CD4-positive, alpha-beta T cell (primary cell): ENCODE results near the gene SYNGAP1. TPM values are rescaled to one million over a fixed set of nuclear protein-coding genes. Genes with fewer than 3 reads are reported as not detected.
"Not testable (repeated sequence)": the region's sequence is repeated elsewhere in the genome, so short reads cannot be mapped to it uniquely, and the experiment has no call there.

Source experiments
- ATAC-seq: fragments of 200-7000 bp; cut with Tn5 transposase; one replicate; pipeline ENCODE4 v1.10.0; 2022; ENCODE audit warnings: mild to moderate bottlenecking; ENCODE audit not compliant: poor library complexity
- CTCF ChIA-PET: fragments of 350-600 bp; sonication (Branson Sonifier 250); formaldehyde crosslinking; loops from one replicate; lab custom pipeline; 2021; ENCODE audit warnings: antibody characterized with exemption, inconsistent platforms; lab: Charles Lee
- POLR2A ChIA-PET: fragments of 350-600 bp; sonication (Branson Sonifier 250); formaldehyde crosslinking; loops from one replicate; lab custom pipeline; 2021; ENCODE audit warnings: antibody characterized with exemption, inconsistent platforms; lab: Charles Lee
- DNase-seq, 14 experiments: peaks; one replicate each; pipeline ENCODE4 v3.0.0-alpha.2; 2013 to 2020; ENCODE audit warnings: mixed read lengths in 2 of 14
- H3K27ac ChIP-seq, 2 donors: one replicate each; pipeline versions ENCODE4 v1.5.1 to v1.7.0; 2013; ENCODE audit warnings: low read length in 2 of 2, low read depth in 1 of 2, mild to moderate bottlenecking in 1 of 2
- H3K27me3 ChIP-seq, 2 experiments: 1 replicate in 1 of 2; 2 replicates in 1 of 2; pipeline versions ENCODE4 v1.6.1 to v1.7.0; 2013; ENCODE audit warnings: low read length in 2 of 2, control low read depth in 1 of 2, mild to moderate bottlenecking in 1 of 2, moderate library complexity in 1 of 2; ENCODE audit not compliant: insufficient read depth in 2 of 2, control insufficient read depth in 1 of 2
- H3K36me3 ChIP-seq: one replicate; pipeline ENCODE4 v1.6.1; 2013; ENCODE audit warnings: low read length, control low read depth; ENCODE audit not compliant: insufficient read depth
- H3K4me1 ChIP-seq: one replicate; pipeline ENCODE4 v1.6.1; 2013; ENCODE audit warnings: low read length, control low read depth; ENCODE audit not compliant: insufficient read depth
- H3K4me3 ChIP-seq: one replicate; pipeline ENCODE4 v1.5.1; 2013; ENCODE audit warnings: mild to moderate bottlenecking, low read length, moderate library complexity
- H3K9me3 ChIP-seq, 2 experiments: 1 replicate in 1 of 2; 2 replicates in 1 of 2; pipeline versions ENCODE4 v1.6.1 to v1.7.0; 2013; ENCODE audit warnings: low read length in 2 of 2, mild to moderate bottlenecking in 2 of 2, control low read depth in 1 of 2, moderate library complexity in 1 of 2; ENCODE audit not compliant: control insufficient read depth in 1 of 2, insufficient read depth in 1 of 2
- H3K27ac Mint-ChIP-seq: one replicate; pipeline ENCODE4 v1.8.0; 2020; ENCODE audit warnings: mixed read lengths
- H3K27me3 Mint-ChIP-seq: one replicate; pipeline ENCODE4 v1.8.0; 2021; ENCODE audit warnings: mixed read lengths
- H3K36me3 Mint-ChIP-seq: one replicate; pipeline ENCODE4 v1.8.0; 2021; ENCODE audit warnings: low read depth, mixed read lengths
- H3K4me1 Mint-ChIP-seq: one replicate; pipeline ENCODE4 v1.8.0; 2021; ENCODE audit warnings: low read depth, mixed read lengths
- H3K4me3 Mint-ChIP-seq: one replicate; pipeline ENCODE4 v1.8.0; 2020; ENCODE audit warnings: mild to moderate bottlenecking, mixed read lengths
- H3K9me3 Mint-ChIP-seq: one replicate; pipeline ENCODE4 v1.8.0; 2020; ENCODE audit warnings: mixed read lengths
- intact Hi-C, 2 experiments: fragments of 100-400 bp; cut with DNase I in 1 of 2; cut with micrococcal nuclease in 1 of 2; formaldehyde crosslinking; loops; one replicate each; pipeline versions ENCODE4 v1.15.1 to v1.9.0; 2023 to 2025; cut with DNase I, micrococcal nuclease
- polyA plus RNA-seq, 2 donors: library from polyadenylated mRNA; unstranded; fragments of 120-200 nt; gene quantifications; one replicate each; pipeline ENCODE4 v1.2.1, GENCODE V29; 2013
- total RNA-seq, 174 experiments: library from RNA in 2 of 174; stranded (reverse) in 2 of 174; gene quantifications; one replicate each; pipeline ENCODE4 v1.2.3 and lab custom pipeline; 2021 to 2026
- TF ChIP-seq, protein P1 (sequence below): fragments of 200-600 bp; IDR thresholded peaks from one replicate; pipeline ENCODE4 v1.8.0; 2022; ENCODE audit warnings: antibody characterized with exemption, mild to moderate bottlenecking

SYNGAP1 gene
- total RNA-seq, result 10 to 100 TPM; 62.4 to 63.8 TPM
- 39.6 TPM for polyA plus RNA-seq (2013, experiment 1 of 2)
- polyA plus RNA-seq (2013, experiment 2 of 2), result 52.2 TPM
- 5.9 to 77.0 (median 23.9) reads per million in 172 experiments for total RNA-seq (lab: John Stamatoyannopoulos, UW)

DNA sequence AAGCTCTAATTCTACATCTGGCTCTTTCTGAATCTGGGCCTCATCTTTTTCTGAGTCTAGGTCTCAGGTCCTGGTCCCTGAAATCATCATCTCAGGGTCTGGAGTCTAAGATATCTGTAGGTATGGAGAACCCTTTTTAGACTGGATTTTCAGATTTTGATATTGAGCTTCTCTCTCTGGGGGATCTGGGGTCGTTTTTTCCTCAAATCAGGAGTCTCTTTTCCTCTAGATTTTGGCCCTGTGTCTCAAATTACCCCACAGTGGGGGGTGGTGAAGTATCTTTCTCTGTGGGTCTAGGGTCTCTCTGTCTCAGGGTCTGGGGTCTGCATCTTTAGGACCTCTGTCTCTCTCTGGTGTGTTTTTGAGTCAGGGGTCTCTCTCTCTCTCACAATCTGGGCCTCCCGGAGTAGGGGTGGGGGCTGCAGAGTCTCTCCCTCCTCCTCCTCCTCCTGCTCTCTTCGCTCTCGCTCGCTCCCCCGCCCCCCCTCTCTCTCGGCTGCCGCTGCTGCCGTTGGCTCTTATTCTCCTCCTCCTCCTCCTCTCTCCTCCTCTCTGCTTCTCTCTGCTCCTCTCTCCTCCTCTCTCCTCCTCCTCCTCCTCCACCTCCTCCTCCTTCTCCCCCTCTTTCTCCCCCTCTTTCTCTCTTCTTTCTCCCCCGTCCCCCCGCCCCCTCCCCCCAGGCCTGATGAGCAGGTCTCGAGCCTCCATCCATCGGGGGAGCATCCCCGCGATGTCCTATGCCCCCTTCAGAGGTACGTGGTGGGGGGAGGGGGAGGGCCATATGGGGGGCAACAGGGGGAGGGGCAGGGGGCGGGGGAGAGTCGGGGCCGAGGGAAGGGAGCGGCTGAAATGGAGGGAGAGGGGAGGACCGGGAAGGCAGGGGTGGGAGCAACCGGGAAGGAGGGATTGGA, at the start of gene SYNGAP1:
SYNGAP1 (plus strand) TSS at position 486 of the 911 bp plus-strand sequence; CDS start at position 686, 200 bp downstream.
- Histone ChIP-seq H3K27ac (peak within 1 kb of the TSS; percentile 97 to 99), H3K4me1 (peaks cover 66% of the 10 kb centered on the region), H3K9me3 (no peaks in the 10 kb centered on the region), H3K27me3 (no peaks in the 10 kb centered on the region), H3K36me3 (peaks cover 18% of the 10 kb centered on the region), H3K4me3 (peak within 1 kb of the TSS; percentile 54)
- POLR2A ChIA-PET, result interaction anchor here (0.6 to 4.8 kb wide), 7 partner anchors 9 to 151 kb away, joined by 3 to 60 read pairs (median 18); partner anchors contain the start of genes PHF1 and ZBTB9
- ATAC-seq (no peak), DNase-seq (peak in 10 of 14 experiments; percentile 32 to 67 (median 53))
- peaks cover 78% of the 10 kb centered on the region for H3K4me1 Mint-ChIP-seq
- intact Hi-C loops, result loop anchor here in 1 of 2 experiments (2.0 to 5.0 kb wide), 2 partner anchors 75 to 108 kb away; partner anchors contain the start of gene TAPBP
- no peaks in the 10 kb centered on the region for H3K9me3 Mint-ChIP-seq
- no peaks in the 10 kb centered on the region for H3K27me3 Mint-ChIP-seq
- H3K4me3 Mint-ChIP-seq, result peak within 1 kb of the TSS; percentile 92
- peak within 1 kb of the TSS; percentile 98 for H3K27ac Mint-ChIP-seq
- TF ChIP-seq, protein P1, sequence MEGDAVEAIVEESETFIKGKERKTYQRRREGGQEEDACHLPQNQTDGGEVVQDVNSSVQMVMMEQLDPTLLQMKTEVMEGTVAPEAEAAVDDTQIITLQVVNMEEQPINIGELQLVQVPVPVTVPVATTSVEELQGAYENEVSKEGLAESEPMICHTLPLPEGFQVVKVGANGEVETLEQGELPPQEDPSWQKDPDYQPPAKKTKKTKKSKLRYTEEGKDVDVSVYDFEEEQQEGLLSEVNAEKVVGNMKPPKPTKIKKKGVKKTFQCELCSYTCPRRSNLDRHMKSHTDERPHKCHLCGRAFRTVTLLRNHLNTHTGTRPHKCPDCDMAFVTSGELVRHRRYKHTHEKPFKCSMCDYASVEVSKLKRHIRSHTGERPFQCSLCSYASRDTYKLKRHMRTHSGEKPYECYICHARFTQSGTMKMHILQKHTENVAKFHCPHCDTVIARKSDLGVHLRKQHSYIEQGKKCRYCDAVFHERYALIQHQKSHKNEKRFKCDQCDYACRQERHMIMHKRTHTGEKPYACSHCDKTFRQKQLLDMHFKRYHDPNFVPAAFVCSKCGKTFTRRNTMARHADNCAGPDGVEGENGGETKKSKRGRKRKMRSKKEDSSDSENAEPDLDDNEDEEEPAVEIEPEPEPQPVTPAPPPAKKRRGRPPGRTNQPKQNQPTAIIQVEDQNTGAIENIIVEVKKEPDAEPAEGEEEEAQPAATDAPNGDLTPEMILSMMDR, result no peak
- CTCF ChIA-PET, result interaction anchor here (0.7 to 0.8 kb wide), 2 partner anchors 25 to 29 kb away, joined by 3 read pairs; no protein-coding TSS in a partner anchor
- peaks cover 34% of the 10 kb centered on the region for H3K36me3 Mint-ChIP-seq

DNA sequence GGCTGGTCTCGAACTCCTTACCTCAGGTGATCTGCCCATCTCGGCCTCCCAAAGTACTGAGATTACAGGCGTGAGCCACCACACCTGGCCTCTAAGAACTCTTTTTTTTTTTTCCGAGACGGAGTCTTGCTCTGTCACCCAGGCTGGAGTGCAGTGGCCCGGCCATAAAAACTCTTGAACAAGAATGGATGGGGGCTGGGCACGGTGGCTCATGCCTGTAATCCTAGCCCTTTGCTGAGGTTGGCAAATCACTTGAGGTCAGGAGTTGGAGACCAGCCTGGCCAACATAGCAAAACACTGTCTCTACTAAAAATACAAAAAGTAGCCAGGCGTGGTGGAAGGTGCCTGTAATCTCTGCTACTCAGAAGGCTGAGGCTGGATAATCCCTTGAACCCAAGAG, 48.0 kb upstream of the SYNGAP1 start:
- CTCF ChIA-PET, ATAC-seq, H3K27ac ChIP-seq: not testable (repeated sequence)

DNA sequence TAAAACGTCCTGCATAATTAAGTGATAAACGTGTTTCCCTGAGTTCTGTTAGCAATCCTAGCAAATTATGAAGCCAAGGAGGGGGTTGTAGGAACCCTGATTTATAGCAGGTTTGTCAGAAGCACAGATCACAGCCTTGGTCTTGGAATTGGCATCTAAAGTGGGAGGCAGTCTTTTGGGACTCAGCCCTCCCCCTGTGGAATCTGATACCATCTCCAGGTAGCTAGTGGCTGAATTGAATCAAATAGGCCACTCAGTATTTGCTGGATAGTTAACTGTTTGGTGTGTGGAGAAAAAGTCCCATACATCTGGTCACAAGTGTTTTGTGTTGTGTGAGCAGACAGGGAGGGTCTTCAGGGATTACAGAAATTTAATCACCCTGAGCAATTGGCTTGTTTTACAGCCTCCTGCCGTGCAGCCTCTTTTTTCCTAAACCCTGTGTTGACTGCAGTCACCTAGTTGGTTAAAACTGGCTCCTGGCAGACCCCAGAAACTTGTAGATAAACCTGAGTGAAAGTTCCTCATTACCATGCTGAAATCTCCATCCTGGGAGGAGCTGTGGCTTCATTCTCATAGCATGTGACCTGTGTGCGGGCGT, 47.2 kb upstream of the SYNGAP1 start:
- intact Hi-C loops, result loop anchor here in 1 of 2 experiments (10.0 kb wide), 1 partner anchor 228 kb away; no protein-coding TSS in a partner anchor
- no peak overlapping the region for H3K27ac Mint-ChIP-seq
- CTCF ChIA-PET, result no interaction called here

More for the DNA sequence above, 48.0 kb upstream of the SYNGAP1 start:
- intact Hi-C loops, result loop anchor here in 1 of 2 experiments (10.0 kb wide), 1 partner anchor 227 kb away; no protein-coding TSS in a partner anchor
- H3K27me3 Mint-ChIP-seq, H3K9me3 Mint-ChIP-seq, DNase-seq, H3K4me3 Mint-ChIP-seq, H3K4me1 ChIP-seq, POLR2A ChIA-PET, H3K36me3 ChIP-seq, H3K27me3 ChIP-seq, H3K27ac Mint-ChIP-seq, H3K36me3 Mint-ChIP-seq, H3K9me3 ChIP-seq, H3K4me3 ChIP-seq: not testable (repeated sequence)
- peaks cover 10% of the 10 kb centered on the region for H3K4me1 Mint-ChIP-seq

More for the DNA sequence above, 47.2 kb upstream of the SYNGAP1 start:
- H3K36me3 Mint-ChIP-seq, result no peaks in the 10 kb centered on the region
- H3K9me3 ChIP-seq, result no peaks in the 10 kb centered on the region
- peaks cover 10% of the 10 kb centered on the region for H3K4me1 Mint-ChIP-seq
- peaks cover 6% of the 10 kb centered on the region for H3K4me1 ChIP-seq
- H3K27me3 ChIP-seq, result no peaks in the 10 kb centered on the region
- H3K36me3 ChIP-seq, result no peaks in the 10 kb centered on the region
- ATAC-seq, result no peak
- no peak for DNase-seq
- no peak overlapping the region for H3K4me3 ChIP-seq
- TF ChIP-seq, protein P1, result no peak
- H3K27me3 Mint-ChIP-seq, result no peaks in the 10 kb centered on the region
- H3K9me3 Mint-ChIP-seq, result no peaks in the 10 kb centered on the region
- POLR2A ChIA-PET, result no interaction called here
- no peak overlapping the region for H3K4me3 Mint-ChIP-seq
- H3K27ac ChIP-seq, result no peak overlapping the region
